GM20000 (cell line): ENCODE results near the gene OOSP4A.

Experiments
- DNase-seq: peaks from one replicate; pipeline ENCODE4 v3.0.0; 2012; ENCODE audit warnings: low spot score
- CTCF ChIP-seq: IDR thresholded peaks from 2 replicates; pipeline ENCODE4 v1.5.1; 2012; ENCODE audit warnings: mild to moderate bottlenecking, control low read depth; ENCODE audit errors: extremely low read depth, missing control alignments

Gene OOSP4A

GRCh38 chr11:59963733-59964132 is at the start of gene OOSP4A:
TSS of gene OOSP4A (plus strand) at chr11:59964033. CDS start at chr11:59964033, 0 bp downstream.
- TF ChIP-seq CTCF: no peak
- no peak for DNase-seq

GRCh38 chr11:59918480-59918879 is 45.4 kb upstream of the OOSP4A start:
- TF ChIP-seq CTCF: no peak
- no peak for DNase-seq

DNA sequence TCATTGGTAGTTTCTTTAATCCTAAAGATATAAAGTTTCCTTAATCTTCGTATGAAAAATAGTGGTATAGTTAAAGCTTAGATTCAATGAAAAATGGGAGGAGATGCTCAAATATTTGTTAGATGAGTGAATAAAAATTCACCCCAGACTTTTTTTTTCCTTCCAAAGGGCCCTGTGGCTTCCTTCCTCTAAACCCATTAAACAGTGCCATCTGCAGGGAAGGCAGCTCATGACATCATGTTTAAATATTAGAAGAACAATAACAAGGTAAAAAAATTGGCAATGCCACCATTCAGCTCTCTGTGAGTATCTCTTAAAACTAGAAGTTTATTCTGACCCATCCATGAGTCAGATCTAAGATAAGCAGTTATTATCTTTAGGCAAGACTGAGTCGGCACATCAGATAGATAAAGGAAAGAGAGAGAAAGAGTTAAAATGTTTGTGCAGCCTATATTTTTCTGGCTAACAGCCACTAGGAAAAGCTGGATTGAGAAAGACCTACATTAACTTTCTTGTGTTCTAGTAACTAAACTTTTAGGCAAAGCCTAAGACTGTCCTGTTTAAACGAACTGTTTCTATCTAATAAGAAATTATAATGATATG is 44.7 kb upstream of the OOSP4A start:
- no peak for DNase-seq
- peak; percentile 46 for TF ChIP-seq CTCF

DNA sequence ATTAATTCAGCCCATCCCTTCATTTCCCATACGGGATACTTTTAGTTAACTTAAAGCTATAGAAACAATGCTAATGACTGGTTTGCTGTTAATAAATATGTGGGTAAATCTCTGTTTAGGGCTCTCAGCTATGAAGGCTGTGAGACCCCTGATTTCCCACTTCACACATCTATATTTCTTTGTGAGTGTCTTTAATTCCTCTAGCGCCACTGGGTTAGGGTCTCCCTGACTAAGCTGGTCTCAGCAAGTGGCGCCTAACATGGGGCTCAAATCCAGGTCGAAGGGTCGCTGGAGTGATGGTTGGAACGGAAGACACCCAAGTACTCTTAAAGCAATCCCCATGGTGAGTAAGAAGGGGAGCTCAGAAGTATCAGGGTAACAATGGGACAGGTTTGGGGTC is 40.0 kb upstream of the OOSP4A start:
- no peak for DNase-seq
- TF ChIP-seq CTCF: no peak

DNA sequence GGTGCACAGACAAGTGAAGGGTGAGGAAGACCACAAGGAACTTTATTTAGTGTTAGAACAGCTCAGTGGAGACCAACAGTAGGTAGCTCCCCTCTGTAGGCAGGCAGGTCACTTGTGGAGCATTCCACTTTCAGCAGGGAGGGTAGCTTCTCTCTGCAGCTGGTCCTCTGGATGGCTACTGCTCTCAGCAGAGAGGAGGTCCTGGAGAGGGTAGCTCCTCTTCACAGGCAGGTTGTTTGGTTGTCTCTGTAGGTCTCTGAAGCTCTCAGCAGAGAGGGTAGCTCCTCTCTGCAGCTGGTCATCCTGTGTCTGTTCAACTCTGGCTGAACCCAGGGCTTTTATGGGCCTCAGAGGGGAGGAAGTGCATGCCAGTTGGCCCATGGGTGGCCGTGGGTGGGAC is 32.1 kb upstream of the OOSP4A start:
- TF ChIP-seq CTCF: no peak
- DNase-seq: no peak

- DNase-seq: no peak
- TF ChIP-seq CTCF: no peak
Measured at GRCh38 chr11:59938132-59938531, 25.7 kb upstream of the OOSP4A start, which contains the start of gene OOSP1. TSS of gene OOSP1 (plus strand) at chr11:59938432. CDS start at chr11:59938455, 23 bp downstream.

GRCh38 chr11:59938718-59939117 is 25.1 kb upstream of the OOSP4A start:
- no peak for TF ChIP-seq CTCF
- no peak for DNase-seq
